Measurements from ENCODE around the gene CCDC124.

The CCDC124 gene

GRCh38 chr19:17957149-17957849 is 24.5 kb downstream of the CCDC124 start:
- TF ChIP-seq POLR2A (IDR thresholded peaks at IDR 0.05; ENCODE audit: low read length) (no peak), GATA1 (IDR thresholded peaks at IDR 0.05; ENCODE audit: low read depth, low read length) (no peak)
- no peak for DNase-seq

- no peak for TF ChIP-seq POLR2A (IDR thresholded peaks at IDR 0.05; ENCODE audit: low read length)
- TF ChIP-seq GATA1 (IDR thresholded peaks at IDR 0.05; ENCODE audit: low read depth, low read length): no peak
- no peak for DNase-seq
These were observed 25.1 kb downstream of the CCDC124 start for GRCh38 chr19:17957885-17958284.

GRCh38 chr19:17963936-17964691 is 31.3 kb downstream of the CCDC124 start:
- DNase-seq: no peak
- TF ChIP-seq GATA1 (IDR thresholded peaks at IDR 0.05; ENCODE audit: low read depth, low read length) (no peak), POLR2A (IDR thresholded peaks at IDR 0.05; ENCODE audit: low read length) (no peak)

GRCh38 chr19:17965370-17966128 is 32.7 kb downstream of the CCDC124 start:
- no peak for DNase-seq
- TF ChIP-seq POLR2A (IDR thresholded peaks at IDR 0.05; ENCODE audit: low read length) (no peak), GATA1 (IDR thresholded peaks at IDR 0.05; ENCODE audit: low read depth, low read length) (no peak)

GRCh38 chr19:17966129-17966483 is 33.3 kb downstream of the CCDC124 start:
- TF ChIP-seq POLR2A (IDR thresholded peaks at IDR 0.05; ENCODE audit: low read length): no peak
- no peak for TF ChIP-seq GATA1 (IDR thresholded peaks at IDR 0.05; ENCODE audit: low read depth, low read length)
- DNase-seq: no peak

- no peak for DNase-seq
- TF ChIP-seq POLR2A (IDR thresholded peaks at IDR 0.05; ENCODE audit: low read length): no peak
- no peak for TF ChIP-seq GATA1 (IDR thresholded peaks at IDR 0.05; ENCODE audit: low read depth, low read length)
These were observed 33.9 kb downstream of the CCDC124 start, which contains the start of gene KCNN1 for GRCh38 chr19:17966550-17967256. KCNN1 (plus strand) TSS chr19:17967107; CDS start chr19:17973889, 6,782 bp downstream.

GRCh38 chr19:17967257-17968051 is 34.6 kb downstream of the CCDC124 start:
- TF ChIP-seq POLR2A (IDR thresholded peaks at IDR 0.05; ENCODE audit: low read length): no peak
- TF ChIP-seq GATA1 (IDR thresholded peaks at IDR 0.05; ENCODE audit: low read depth, low read length): no peak
- no peak for DNase-seq

GRCh38 chr19:17968362-17968761 is 35.5 kb downstream of the CCDC124 start:
- DNase-seq: no peak
- no peak for TF ChIP-seq POLR2A (IDR thresholded peaks at IDR 0.05; ENCODE audit: low read length)
- TF ChIP-seq GATA1 (IDR thresholded peaks at IDR 0.05; ENCODE audit: low read depth, low read length): no peak

- no peak for DNase-seq
- TF ChIP-seq POLR2A (IDR thresholded peaks at IDR 0.05; ENCODE audit: low read length) (no peak), GATA1 (IDR thresholded peaks at IDR 0.05; ENCODE audit: low read depth, low read length) (no peak)
These were observed 36.4 kb downstream of the CCDC124 start for GRCh38 chr19:17969096-17969792.

- no peak for TF ChIP-seq GATA1 (IDR thresholded peaks at IDR 0.05; ENCODE audit: low read depth, low read length)
- TF ChIP-seq POLR2A (IDR thresholded peaks at IDR 0.05; ENCODE audit: low read length): no peak
- no peak for DNase-seq
These were observed 39.4 kb downstream of the CCDC124 start for GRCh38 chr19:17972230-17972629.

GRCh38 chr19:17973759-17974158 is 40.9 kb downstream of the CCDC124 start:
- TF ChIP-seq GATA1 (IDR thresholded peaks at IDR 0.05; ENCODE audit: low read depth, low read length) (no peak), POLR2A (IDR thresholded peaks at IDR 0.05; ENCODE audit: low read length) (no peak)
- DNase-seq: no peak

- DNase-seq: no peak
- TF ChIP-seq POLR2A (IDR thresholded peaks at IDR 0.05; ENCODE audit: low read length) (no peak), GATA1 (IDR thresholded peaks at IDR 0.05; ENCODE audit: low read depth, low read length) (no peak)
These were observed 41.7 kb downstream of the CCDC124 start for GRCh38 chr19:17974551-17974950.

Data from erythroblast (primary cell).